ENCODE data around the gene KIF18B. TPM values are rescaled to one million over a fixed set of nuclear protein-coding genes. Genes with fewer than 3 reads are reported as not detected.

Gene KIF18B
- total RNA-seq, 1 experiment from 2014 or later: 82.2 TPM

DNA sequence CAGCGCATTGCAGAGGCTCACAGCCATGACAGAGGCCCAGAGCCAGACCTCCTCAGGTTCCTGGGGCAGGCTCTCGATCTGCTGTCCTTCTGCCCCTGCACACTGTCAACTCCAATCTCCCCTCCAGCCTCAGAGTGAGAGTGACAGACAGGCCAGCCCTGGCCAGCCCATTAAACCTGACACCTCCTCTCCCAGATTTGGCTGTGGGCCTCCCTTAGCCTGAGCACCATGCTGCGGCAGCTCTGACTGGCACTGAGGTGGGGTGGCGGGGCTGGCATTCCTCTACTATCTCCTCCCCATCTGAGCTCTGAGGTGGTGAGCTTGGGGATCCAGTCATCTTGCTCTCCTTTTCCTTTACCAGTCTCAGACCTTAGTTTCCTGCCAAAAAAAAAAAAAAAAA lies 36.0 kb upstream of the KIF18B start:
- H3K4me1 Mint-ChIP-seq: peaks cover 20% of the 10 kb centered on the region
- no peak overlapping the region for H3K27ac Mint-ChIP-seq
- H3K36me3 Mint-ChIP-seq: no peaks in the 10 kb centered on the region
- DNase-seq (ENCODE audit: low spot score) (no peak), ATAC-seq (no peak)
- H3K4me3 Mint-ChIP-seq: no peak overlapping the region
- ChIA-PET CTCF (interaction anchor here (0.6 to 1.0 kb wide), 2 partner anchors 15 to 330 kb away, joined by 3 read pairs; partner anchors contain the start of gene C1QL1), POLR2A (interaction anchor here (0.6 to 0.7 kb wide), 2 partner anchors 35 to 73 kb away, joined by 3 to 6 read pairs; no protein-coding TSS in a partner anchor)
- no peaks in the 10 kb centered on the region for H3K9me3 Mint-ChIP-seq
- TF ChIP-seq, protein P1, sequence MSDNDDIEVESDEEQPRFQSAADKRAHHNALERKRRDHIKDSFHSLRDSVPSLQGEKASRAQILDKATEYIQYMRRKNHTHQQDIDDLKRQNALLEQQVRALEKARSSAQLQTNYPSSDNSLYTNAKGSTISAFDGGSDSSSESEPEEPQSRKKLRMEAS (CRISPR knock-in tag; IDR thresholded peaks at IDR 0.05): no peak
- TF ChIP-seq, protein P2, sequence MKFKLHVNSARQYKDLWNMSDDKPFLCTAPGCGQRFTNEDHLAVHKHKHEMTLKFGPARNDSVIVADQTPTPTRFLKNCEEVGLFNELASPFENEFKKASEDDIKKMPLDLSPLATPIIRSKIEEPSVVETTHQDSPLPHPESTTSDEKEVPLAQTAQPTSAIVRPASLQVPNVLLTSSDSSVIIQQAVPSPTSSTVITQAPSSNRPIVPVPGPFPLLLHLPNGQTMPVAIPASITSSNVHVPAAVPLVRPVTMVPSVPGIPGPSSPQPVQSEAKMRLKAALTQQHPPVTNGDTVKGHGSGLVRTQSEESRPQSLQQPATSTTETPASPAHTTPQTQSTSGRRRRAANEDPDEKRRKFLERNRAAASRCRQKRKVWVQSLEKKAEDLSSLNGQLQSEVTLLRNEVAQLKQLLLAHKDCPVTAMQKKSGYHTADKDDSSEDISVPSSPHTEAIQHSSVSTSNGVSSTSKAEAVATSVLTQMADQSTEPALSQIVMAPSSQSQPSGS (CRISPR knock-in tag; IDR thresholded peaks at IDR 0.05; ENCODE audit: borderline replicate concordance, low read depth): no peak
- no peak for TF ChIP-seq MYBL2 (CRISPR knock-in tag; IDR thresholded peaks at IDR 0.05)
- no peak for TF ChIP-seq OVOL2 (CRISPR knock-in tag; IDR thresholded peaks at IDR 0.05; ENCODE audit: borderline replicate concordance)
- TF ChIP-seq GABPB1 (CRISPR knock-in tag; IDR thresholded peaks at IDR 0.05): no peak
- TF ChIP-seq ATF1 (CRISPR knock-in tag; IDR thresholded peaks at IDR 0.05): no peak
- TF ChIP-seq, protein P3, sequence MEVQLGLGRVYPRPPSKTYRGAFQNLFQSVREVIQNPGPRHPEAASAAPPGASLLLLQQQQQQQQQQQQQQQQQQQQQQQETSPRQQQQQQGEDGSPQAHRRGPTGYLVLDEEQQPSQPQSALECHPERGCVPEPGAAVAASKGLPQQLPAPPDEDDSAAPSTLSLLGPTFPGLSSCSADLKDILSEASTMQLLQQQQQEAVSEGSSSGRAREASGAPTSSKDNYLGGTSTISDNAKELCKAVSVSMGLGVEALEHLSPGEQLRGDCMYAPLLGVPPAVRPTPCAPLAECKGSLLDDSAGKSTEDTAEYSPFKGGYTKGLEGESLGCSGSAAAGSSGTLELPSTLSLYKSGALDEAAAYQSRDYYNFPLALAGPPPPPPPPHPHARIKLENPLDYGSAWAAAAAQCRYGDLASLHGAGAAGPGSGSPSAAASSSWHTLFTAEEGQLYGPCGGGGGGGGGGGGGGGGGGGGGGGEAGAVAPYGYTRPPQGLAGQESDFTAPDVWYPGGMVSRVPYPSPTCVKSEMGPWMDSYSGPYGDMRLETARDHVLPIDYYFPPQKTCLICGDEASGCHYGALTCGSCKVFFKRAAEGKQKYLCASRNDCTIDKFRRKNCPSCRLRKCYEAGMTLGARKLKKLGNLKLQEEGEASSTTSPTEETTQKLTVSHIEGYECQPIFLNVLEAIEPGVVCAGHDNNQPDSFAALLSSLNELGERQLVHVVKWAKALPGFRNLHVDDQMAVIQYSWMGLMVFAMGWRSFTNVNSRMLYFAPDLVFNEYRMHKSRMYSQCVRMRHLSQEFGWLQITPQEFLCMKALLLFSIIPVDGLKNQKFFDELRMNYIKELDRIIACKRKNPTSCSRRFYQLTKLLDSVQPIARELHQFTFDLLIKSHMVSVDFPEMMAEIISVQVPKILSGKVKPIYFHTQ (CRISPR knock-in tag; IDR thresholded peaks at IDR 0.05): no peak
- TF ChIP-seq RORB (CRISPR knock-in tag; IDR thresholded peaks at IDR 0.05): no peak
- TF ChIP-seq ZNF416 (CRISPR knock-in tag; IDR thresholded peaks at IDR 0.05): no peak
- no peak for TF ChIP-seq CREB1 (CRISPR knock-in tag; IDR thresholded peaks at IDR 0.05)
- TF ChIP-seq, protein P4, sequence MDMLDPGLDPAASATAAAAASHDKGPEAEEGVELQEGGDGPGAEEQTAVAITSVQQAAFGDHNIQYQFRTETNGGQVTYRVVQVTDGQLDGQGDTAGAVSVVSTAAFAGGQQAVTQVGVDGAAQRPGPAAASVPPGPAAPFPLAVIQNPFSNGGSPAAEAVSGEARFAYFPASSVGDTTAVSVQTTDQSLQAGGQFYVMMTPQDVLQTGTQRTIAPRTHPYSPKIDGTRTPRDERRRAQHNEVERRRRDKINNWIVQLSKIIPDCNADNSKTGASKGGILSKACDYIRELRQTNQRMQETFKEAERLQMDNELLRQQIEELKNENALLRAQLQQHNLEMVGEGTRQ (CRISPR knock-in tag; IDR thresholded peaks at IDR 0.05): no peak
- no peak for TF ChIP-seq ZNF219 (CRISPR knock-in tag; IDR thresholded peaks at IDR 0.05; ENCODE audit: borderline replicate concordance)
- TF ChIP-seq, protein P5, sequence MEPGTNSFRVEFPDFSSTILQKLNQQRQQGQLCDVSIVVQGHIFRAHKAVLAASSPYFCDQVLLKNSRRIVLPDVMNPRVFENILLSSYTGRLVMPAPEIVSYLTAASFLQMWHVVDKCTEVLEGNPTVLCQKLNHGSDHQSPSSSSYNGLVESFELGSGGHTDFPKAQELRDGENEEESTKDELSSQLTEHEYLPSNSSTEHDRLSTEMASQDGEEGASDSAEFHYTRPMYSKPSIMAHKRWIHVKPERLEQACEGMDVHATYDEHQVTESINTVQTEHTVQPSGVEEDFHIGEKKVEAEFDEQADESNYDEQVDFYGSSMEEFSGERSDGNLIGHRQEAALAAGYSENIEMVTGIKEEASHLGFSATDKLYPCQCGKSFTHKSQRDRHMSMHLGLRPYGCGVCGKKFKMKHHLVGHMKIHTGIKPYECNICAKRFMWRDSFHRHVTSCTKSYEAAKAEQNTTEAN (CRISPR knock-in tag; IDR thresholded peaks at IDR 0.05): no peak
- no peak for TF ChIP-seq SMAD4 (CRISPR knock-in tag; IDR thresholded peaks at IDR 0.05)
- TF ChIP-seq NFATC4 (CRISPR knock-in tag; IDR thresholded peaks at IDR 0.05): no peak
- peaks cover 5% of the 10 kb centered on the region for H3K27me3 Mint-ChIP-seq (ENCODE audit: low read depth)

DNA sequence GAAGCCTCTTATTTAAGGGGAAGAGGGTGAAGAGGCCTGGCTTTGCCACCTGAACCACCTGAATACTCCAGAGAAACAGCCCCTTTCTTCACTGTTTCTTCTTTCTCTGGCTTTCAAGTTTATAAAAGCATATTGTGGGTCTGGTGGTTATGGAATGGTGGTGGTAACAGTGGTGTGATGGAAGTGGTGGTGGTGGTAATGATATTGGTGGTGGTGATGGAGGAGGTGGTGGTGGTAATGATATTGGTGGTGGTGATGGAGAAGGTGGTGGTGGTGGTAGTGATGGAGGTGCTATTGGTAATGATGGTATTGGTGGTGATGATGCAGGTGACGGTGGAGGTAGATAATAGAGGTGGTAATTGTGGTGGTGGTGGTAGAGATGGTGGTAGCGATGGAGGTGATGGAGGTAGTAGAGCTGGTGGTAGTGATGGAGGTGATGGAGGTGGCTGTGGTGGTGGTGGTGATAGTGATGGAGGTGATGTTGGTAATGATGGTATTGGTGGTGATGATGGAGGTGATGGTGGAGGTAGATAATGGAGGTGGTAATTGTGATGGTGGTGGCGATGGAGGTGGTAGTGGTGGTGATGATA lies 34.6 kb upstream of the KIF18B start:
- ChIA-PET POLR2A (no interaction called here), CTCF (no interaction called here)
- TF ChIP-seq, protein P6, sequence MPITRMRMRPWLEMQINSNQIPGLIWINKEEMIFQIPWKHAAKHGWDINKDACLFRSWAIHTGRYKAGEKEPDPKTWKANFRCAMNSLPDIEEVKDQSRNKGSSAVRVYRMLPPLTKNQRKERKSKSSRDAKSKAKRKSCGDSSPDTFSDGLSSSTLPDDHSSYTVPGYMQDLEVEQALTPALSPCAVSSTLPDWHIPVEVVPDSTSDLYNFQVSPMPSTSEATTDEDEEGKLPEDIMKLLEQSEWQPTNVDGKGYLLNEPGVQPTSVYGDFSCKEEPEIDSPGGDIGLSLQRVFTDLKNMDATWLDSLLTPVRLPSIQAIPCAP (CRISPR knock-in tag; IDR thresholded peaks at IDR 0.05): no peak
- TF ChIP-seq NFE2L1 (CRISPR knock-in tag; IDR thresholded peaks at IDR 0.05) (no peak), ZNF138 (CRISPR knock-in tag; conservative IDR thresholded peaks at IDR 0.05) (no peak), FOXJ3 (CRISPR knock-in tag; IDR thresholded peaks at IDR 0.05; ENCODE audit: borderline replicate concordance) (no peak)
- TF ChIP-seq, protein P7, sequence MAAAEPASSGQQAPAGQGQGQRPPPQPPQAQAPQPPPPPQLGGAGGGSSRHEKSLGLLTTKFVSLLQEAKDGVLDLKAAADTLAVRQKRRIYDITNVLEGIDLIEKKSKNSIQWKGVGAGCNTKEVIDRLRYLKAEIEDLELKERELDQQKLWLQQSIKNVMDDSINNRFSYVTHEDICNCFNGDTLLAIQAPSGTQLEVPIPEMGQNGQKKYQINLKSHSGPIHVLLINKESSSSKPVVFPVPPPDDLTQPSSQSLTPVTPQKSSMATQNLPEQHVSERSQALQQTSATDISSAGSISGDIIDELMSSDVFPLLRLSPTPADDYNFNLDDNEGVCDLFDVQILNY (CRISPR knock-in tag; IDR thresholded peaks at IDR 0.05): no peak
- H3K9me3 Mint-ChIP-seq: no peaks in the 10 kb centered on the region
- DNase-seq (ENCODE audit: low spot score) (no peak), ATAC-seq (no peak)
- H3K27ac Mint-ChIP-seq: no peak overlapping the region
- H3K27me3 Mint-ChIP-seq (ENCODE audit: low read depth): peaks cover 5% of the 10 kb centered on the region
- H3K4me3 Mint-ChIP-seq: no peak overlapping the region
- H3K4me1 Mint-ChIP-seq: peaks cover 22% of the 10 kb centered on the region
- no peaks in the 10 kb centered on the region for H3K36me3 Mint-ChIP-seq
